DOHH2 (cell line): ENCODE measurements around the gene P4HA1.

Source experiments
- CTCF ChIP-seq: fragments of 200-600 bp; sonication (generic); IDR thresholded peaks from one replicate; pipeline ENCODE4 v1.5.1; 2014; ENCODE audit warnings: antibody characterized with exemption, mild to moderate bottlenecking, low read depth, low read length; ENCODE audit not compliant: poor library complexity, severe bottlenecking
- EZH2phosphoT487 ChIP-seq: fragments of 200-600 bp; sonication (generic); IDR thresholded peaks from 2 replicates; pipeline ENCODE4 v1.6.1; 2017; ENCODE audit warnings: borderline replicate concordance, mild to moderate bottlenecking, antibody characterized with exemption, low read length, moderate library complexity, mixed read lengths

GRCh38 chr10:72997099-72997498 is 99.6 kb downstream of the P4HA1 start:
- TF ChIP-seq CTCF (no peak), EZH2phosphoT487 (no peak)
